H4 (cell line): Measurements from ENCODE around the gene DPY19L2. TPM values are rescaled to one million over a fixed set of nuclear protein-coding genes. Genes with fewer than 3 reads are reported as not detected.
"Not testable (repeated sequence)": the region's sequence is repeated elsewhere in the genome, so short reads cannot be mapped to it uniquely, and the experiment has no call there.

Source experiments
- DNase-seq: peaks from one replicate; pipeline ENCODE4 v3.0.0-alpha.2; 2015; ENCODE audit warnings: low spot score
- total RNA-seq: library from RNA; depleted of rRNA; stranded (reverse); fragments of >200 nt; shearing (Covaris generic); gene quantifications from 2 replicates; pipeline ENCODE4 v1.2.3, GENCODE V29; 2014

DPY19L2 gene
- total RNA-seq, 1 experiment from 2014 or later: 2.5 TPM

DNA sequence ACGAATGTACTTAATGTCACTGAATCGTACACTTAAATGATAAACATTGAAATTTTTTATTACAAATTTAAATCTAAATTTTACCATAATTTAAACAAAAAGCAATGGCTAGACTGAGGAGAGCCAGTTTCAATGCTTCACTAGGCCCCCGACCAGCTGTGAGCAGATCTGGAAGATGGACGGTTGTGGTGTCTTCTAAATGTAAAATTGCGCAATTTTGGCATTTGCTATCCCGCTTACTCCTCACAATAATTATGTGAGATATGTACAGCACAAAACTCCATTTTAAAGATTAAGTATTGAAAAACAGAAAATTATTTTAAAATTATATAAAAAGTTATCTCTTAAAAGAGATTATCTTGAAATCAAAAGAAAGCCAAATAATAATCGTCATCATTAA is 5.3 kb downstream of the DPY19L2 start:
- DNase-seq: not testable (repeated sequence)

DNA sequence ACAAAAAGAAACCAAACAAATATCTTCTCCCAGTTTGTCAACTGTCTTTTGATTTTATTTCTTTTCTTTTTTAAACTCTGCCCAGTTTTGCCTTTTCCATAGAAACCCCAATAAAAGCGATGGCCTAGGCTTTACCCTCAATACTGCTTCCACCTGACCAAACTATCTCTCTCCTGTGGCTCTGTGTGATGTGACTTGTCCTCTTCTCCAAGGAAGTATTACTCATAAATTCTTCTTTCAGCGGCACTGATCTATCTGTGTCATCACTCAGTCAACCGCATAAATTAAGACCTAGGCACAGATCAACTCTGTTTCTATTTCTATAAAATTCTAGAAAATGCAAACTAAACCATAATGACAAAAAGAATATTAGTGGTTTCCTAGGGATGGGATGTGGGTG is 9.8 kb downstream of the DPY19L2 start:
- DNase-seq: not testable (repeated sequence)

DNA sequence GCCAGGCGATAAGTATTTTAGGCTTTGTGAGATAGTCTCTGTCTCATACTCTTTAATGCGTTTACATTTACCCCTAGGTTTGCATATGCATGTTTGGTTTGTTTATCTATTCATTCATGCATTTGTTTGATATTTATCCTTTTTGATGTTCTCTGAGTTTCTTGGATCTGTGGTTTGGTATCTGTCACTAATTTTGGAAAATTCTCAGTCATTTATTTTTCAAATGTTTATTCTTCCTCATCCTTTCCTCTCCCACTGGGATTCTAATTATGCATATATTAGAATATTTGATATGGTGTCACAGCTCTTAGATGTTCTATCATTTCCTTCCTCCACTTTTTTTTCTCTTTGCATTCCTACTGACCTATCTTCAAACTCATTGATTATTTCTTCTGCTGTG is 11.9 kb downstream of the DPY19L2 start:
- DNase-seq: not testable (repeated sequence)

DNA sequence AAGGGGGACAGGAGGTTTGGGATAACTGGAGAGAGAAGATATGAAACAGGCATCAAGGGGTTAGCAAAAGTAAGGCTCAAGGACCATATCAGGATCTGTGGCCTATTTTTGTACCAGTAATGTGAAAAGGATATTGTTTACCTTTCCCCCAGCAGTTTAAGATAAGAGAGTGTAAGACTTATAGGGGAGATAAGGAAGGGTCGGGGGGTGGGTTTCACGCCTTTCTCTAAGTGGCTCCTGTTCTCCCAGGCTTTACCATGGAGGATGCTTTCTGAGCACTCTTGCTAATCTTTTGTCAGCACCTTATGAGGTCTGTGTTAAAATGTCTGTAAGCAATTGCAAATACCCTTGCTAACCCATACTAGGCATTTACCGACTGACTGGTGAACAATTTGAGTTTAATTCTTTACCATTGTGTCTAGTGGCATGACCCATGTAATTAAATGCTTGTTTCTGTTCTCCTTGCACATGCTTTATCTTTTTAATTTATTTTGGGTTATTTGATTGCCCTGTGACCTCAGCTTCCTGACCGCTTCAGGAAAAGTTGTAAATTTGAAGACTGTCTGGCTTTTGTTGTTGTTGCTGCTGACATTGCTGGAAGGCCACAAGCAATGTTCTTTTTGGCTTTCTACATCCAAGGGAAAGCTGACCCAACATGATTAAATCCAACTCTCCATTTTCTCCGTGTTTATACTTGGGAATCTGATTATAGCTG is 12.6 kb downstream of the DPY19L2 start:
- not testable (repeated sequence) for DNase-seq

DNA sequence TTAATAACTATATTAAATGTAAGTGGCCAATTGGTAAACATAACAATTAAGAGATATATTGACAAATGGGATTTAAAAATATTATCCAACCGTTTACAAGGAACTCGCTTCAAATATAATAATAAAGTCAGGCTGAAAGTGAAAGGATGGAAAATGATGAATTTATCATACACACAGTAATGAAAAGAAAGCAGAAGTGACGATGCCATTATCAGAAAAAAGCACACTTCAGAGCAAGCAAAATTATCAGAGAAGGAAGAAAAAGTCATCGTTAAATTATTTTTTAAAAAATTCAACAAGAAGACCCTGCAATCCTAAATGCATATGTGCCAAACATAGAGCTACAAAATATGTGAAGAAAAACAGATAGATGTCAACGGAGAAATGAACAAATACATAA is 13.8 kb downstream of the DPY19L2 start:
- not testable (repeated sequence) for DNase-seq

DNA sequence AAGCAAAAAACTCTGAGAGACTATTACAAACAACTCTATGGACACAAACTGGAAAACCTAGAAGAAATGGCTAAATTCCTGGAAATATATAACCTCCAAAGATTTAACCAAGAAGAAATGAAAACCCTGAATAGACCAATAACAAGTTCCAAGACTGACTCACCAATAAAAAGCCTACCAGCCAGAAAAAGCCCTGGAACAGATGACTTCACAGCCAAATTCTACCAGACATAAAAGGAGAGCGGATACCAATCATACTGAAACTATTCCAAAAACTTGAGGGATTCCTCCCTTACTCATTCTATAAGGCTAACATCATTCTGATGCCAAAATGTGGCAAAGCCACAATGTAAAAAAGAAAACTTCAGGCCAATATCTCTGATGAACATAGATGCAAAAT is 18.8 kb downstream of the DPY19L2 start:
- not testable (repeated sequence) for DNase-seq

DNA sequence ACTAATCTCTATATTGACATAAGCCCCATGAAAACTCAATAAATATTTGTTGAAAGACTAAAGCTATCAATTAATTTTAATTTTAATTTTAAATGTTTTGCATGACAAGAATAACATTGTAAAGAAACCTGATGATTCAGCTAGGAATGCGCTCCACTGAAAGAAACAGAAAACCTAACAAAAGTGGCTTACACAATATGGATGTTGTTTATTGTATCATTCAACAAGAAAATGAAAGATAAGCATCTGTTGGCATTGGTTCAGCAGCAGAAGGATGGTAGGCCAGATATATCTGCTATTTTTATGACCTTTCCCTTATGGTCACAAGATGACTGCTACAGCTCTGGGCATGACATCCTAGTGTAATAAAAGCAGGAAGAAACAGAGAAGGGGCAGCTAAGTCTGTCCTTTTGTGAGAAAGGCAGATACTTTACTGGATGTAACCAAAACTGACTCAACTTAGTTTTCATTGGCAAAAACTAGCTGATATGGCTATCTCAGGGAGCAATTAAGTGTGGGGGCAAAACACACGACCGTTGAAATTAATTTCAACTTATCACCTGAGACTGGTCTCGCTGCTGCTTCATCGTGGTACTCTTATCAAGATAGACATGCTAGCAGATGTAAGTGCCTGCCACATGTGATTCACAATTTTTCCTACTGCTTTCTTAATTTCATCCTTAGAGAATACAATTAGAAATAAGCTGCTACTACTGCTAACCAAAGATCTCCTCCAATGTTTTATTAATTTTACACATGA is 24.7 kb downstream of the DPY19L2 start:
- DNase-seq: not testable (repeated sequence)

DNA sequence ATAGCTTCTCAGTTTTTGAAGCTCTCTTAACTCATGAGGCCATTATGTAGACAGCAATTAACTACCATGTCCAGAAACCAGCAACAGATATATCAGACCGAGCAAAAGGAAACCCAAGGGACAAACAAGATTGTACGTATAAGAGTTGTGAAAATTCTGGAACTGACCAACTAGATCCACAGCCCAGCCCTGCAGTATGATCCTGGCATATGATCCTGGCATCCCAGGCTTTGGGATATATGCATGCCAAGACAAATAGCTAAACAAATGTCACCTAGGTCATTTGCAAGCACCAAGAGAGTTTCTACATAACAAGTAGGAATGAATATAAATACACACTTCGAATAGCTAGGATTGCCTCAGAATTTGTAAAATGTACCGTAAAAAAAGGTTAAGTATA is 44.0 kb downstream of the DPY19L2 start:
- not testable (repeated sequence) for DNase-seq

DNA sequence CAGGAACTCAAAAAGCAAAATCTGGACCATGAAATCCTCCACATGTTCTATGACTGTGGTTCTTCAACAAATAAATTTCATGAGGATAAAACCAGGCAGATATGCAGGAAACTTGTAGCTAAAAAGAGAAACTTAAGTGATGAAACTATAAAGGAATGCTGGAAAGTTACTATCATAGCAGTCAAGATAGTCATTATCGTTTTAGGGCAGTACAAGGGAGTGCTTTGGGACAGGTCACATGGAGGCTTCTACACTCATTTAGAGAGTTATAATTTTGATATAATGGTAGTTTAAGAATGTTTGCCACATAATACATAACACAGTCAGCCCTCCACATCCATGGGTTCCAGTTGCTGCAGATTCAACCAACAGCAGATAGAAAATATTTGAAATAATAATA is 52.7 kb downstream of the DPY19L2 start:
- DNase-seq: not testable (repeated sequence)

DNA sequence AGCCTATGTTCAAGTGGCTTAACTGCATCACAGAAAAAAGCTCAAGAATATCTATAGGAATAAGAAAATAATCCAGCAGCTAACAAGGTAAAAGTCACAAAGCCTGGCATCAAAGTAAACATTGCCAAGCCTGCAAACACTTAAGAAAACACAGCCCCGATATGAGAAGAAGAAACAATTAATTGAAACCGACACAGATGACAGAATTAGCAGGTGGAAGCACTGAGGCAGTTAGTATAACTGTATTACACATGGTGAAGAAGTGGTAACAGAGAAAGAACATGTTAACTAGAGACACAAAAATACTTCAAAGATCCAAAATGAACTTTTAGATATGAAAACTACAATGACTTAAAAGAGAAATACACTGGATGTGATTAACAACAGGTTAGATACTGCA is 57.0 kb downstream of the DPY19L2 start:
- DNase-seq: not testable (repeated sequence)

DNA sequence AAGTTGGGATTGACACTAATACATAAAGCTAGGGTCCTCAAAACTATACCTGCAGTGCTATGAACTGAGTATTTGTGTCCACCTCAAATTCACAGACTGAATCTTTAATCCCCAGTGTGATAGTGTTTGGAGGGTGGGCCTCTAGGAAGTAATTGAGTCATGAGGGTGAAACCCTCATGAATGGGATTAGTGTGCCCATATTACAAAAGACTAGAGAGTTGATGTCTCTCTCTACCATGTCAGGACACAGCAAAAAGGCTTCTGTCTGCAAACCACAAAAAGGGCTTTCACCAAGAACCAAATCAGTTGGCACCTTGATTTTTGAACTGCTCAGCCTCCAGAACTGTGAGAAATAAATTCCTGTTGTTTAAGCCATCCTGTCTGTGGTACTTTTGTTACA is 59.0 kb downstream of the DPY19L2 start:
- not testable (repeated sequence) for DNase-seq

DNA sequence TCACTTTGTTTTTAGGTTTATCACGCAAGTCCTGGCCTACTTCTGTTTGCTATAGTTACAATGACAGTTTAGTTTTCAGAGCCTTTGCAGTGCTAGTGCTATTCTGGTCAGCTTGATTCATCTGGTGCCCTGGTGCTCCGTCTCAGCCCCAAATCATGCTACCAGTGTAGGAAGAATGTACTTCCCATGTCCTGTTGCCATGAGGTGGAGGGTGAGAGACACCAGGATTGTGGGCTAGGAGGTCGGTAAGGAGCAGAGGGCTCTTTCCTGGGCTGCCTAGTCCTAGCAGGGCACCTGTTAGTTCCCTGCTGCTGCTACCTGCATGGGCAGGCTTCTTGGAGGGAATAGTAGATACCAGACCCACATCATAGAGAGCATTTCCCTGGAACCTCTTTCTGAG is 63.3 kb downstream of the DPY19L2 start:
- not testable (repeated sequence) for DNase-seq

DNA sequence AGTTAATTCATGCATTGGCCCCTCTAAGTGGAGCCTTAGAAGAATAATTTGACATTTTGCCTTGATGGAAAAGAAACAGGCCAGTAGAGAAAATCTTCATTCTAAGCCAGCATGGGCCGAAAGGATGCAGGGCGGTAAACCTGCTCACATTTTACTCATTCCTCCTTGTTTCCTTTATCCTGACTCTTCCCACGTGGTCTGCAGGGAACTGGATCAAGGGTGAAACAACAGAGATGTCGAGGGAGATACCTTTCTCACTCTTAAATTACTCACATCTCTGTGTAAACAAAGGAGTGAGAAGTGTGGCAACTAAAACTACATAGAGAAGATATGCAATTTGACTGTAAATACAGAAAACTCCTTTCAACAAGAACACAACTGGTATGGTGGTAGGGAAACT is 73.5 kb downstream of the DPY19L2 start:
- DNase-seq: peak; percentile 19

DNA sequence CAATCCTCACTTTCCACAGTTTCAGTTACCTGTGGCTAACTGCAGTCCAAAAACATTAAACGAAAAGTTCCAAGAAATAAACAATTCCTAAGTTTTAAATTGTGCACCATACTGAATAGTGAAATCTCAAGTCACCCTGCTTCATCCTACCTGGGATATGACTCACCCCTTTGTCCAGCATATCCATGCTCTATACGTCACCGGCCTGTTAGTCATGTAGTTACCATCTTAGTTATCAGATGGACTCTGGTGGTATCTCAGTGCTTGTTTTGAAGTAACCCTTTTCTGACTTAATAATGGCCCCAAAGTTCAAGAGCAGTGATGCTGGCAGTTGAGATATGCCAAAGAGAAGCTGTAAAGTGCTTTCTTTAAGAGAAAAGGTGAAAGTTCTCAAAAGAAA is 83.9 kb downstream of the DPY19L2 start:
- DNase-seq: peak; percentile 29

DNA sequence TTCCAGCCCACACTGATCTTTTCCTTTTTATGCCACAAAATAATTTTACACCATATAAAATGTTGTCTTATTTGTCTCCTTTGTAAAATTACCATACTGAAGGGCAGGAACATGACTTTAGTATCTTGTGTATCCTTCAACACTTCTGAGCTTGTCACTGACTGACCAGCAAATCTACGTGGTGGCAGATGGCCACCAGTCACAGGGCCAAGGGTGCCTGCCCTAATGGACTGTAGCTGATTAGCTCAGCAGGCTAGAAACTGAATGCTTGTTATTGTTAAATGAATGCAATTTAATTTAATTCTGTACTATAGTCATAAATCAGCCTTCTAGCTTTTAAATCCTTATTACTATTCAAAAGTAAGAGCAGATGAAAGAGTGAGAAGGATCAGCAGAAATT is 85.0 kb downstream of the DPY19L2 start:
- DNase-seq: not testable (repeated sequence)

DNA sequence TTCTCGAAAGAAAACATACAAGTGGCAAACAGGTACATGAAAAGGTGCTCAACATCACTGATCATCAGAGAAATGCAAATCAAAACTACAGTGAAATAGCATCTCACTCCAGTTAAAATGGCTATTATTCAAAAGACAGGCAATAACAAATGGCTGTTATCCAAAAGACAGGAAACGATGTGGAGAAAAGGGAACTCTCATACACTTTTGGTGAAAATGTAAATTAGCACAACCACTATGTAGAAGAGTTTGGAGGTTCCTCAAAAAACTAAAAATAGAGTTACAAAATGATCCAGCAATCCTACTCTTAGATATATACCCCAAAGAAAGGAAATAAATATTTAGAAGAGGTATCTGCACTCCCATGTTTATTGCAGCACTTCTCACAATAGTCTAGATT is 90.7 kb downstream of the DPY19L2 start:
- not testable (repeated sequence) for DNase-seq

DNA sequence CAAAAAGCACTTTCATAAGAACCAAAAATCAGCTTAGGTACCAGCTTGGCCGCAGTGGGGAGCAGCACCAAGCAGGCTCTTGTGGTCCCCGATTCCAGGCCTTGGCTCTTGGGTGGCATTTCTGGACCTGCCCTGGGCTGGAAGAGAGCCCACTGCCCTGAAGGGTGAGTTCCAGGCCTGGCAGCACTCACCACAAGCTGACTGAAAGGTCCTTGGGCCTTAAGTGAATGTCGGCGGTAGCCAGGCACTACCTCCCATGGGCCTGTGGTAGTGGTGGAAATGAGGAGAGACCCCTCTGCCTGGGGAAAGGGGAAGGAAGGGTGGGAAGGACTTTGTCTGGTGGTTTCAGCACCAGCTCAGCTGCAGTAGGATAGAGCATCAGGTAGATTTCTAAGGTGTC is 96.3 kb downstream of the DPY19L2 start:
- not testable (repeated sequence) for DNase-seq

DNA sequence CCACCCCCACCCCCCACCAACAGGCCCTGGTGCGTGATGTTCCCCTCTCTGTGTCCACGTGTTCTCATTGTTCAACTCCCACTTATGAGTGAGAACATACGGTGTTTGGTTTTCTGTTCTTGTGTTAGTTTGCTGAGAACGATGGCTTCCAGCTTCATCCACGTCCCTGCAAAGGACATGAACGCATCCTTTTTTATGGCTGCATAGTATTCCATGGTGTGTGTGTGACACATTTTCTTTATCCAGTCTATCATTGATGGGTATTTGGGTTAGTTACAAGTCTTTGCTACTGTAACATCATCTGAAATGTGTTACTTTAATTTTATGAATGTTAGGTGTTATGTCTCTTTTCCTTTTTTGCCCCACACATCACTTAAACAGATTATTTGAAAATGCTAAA is 109.8 kb downstream of the DPY19L2 start:
- not testable (repeated sequence) for DNase-seq

DNA sequence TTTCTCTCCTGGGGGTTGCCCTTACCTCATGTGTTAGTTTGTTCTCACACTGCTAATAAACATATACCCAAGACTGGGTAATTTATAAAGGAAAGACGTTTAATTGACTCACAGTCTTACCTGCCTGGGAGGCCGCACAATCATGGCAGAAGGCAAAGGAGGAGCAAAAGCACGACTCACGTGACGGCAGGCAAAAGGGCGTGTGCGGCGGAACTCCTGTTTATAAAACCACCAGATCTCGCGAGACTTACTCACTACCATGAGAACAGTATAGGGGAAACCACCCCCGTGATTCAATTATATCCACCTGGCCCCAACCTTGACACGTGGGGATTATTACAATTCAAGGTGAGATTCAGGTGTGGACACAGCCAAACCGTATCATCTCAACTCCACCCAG is 116.9 kb downstream of the DPY19L2 start:
- DNase-seq: not testable (repeated sequence)

DNA sequence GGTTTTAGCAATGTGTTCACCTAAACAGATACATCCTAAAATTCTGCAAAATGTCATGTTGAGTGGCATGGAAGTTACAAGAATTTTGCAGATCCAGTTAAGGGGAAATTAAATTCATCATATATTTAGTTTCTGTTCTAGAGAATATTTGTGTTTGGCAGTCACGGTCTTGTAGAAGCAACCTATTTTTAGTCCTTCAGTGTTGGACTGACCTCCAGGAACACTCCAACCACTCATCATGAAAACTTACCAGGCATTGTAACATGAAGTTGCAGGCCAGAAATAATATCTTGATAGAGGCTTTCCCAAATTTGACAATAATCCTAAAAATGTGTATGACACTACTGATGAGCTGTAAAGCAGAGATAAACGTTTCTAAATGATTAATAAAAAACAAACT is 119.3 kb downstream of the DPY19L2 start:
- DNase-seq: not testable (repeated sequence)

DNA sequence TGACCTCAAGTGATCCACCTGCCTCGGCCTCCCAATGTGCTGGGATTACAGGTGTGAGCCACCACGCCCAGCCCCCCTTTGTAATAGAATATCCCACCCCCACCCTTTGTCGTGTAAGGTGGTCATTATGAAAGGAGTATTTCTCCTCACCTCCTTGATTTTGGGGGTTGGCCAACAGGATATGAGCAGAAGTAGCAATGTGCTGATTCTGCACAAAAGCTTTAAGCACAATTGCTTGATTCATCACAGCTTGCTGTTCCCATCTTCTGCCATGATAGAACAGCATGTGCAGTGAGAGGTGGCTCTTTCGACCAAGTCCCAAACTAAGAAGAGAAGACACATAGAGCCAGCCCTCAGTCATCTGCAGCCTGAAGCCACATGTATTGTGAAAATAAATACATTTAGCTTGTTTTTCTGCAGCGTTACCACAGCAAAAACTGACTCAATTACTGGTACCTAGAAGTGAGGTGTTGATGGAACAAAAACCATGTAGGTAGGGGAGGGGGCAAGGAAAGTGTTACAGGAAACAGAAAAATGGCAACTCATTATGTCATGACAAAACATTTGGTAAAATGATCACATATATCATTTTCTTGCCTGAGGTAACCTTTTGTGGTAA is 122.9 kb downstream of the DPY19L2 start:
- not testable (repeated sequence) for DNase-seq

DNA sequence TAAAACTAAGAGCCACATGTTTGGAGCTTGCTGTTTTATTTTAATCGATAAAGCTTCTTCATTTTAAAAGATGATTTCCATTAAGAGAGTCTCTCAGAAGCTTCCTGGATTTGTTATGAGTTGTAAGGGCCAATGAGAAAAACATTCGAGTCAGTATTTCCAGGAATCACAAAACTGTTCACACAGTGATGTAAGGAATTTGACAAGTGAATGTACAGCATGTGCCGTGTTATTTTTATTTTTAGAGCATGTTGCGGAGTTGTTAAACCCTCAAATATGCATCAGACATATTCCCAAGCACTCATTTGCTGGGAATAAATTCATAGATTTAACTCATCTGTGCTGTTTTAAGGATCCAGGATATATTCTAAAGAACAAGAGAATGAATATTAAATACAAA is 129.6 kb downstream of the DPY19L2 start:
- not testable (repeated sequence) for DNase-seq

DNA sequence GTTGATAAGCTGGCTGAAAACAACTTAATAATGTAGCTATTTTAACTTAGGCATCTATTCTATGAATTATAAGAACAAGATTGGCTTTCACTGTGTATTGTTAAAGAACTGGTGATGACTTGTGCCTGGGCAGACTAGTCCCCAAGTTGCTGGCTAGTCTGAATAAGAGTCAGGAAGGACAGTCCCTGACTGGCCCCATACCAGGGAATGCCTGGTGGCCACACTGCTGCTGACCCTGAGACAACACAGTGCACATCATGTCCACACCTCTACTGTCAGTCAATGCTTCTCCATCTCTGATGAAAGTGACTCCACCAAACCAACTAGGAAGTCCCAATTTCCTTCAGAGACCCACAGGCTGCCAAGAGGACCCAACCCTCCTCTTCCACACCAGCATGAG is 130.5 kb downstream of the DPY19L2 start:
- DNase-seq: not testable (repeated sequence)
